NT2/D1 (cell line): ENCODE data around the gene INSYN2A.

Source experiments
- DNase-seq: peaks from one replicate; pipeline ENCODE4 v3.0.0-alpha.2; 2011; ENCODE audit warnings: low read depth, low spot score
- H3K27me3 ChIP-seq: 2 replicates; pipeline ENCODE4 v1.6.0; 2011; ENCODE audit warnings: mild to moderate bottlenecking; ENCODE audit not compliant: insufficient read length, insufficient read depth
- H3K36me3 ChIP-seq: 2 replicates; pipeline ENCODE4 v1.6.1; 2011; ENCODE audit warnings: mild to moderate bottlenecking, low read length, mixed read lengths; ENCODE audit not compliant: insufficient read depth, insufficient read length
- H3K4me1 ChIP-seq: 2 replicates; pipeline ENCODE4 v1.5.1; 2011; ENCODE audit not compliant: insufficient read depth, insufficient read length
- H3K4me3 ChIP-seq: 2 replicates; pipeline ENCODE4 v1.5.1; 2011; ENCODE audit warnings: low read depth; ENCODE audit not compliant: insufficient read length
- H3K9ac ChIP-seq: 2 replicates; pipeline ENCODE4 v1.6.0; 2011; ENCODE audit warnings: low read depth; ENCODE audit not compliant: insufficient read length
- H3K9me3 ChIP-seq: 2 replicates; pipeline ENCODE4 v1.5.1; 2011; ENCODE audit warnings: mild to moderate bottlenecking, low read length; ENCODE audit not compliant: insufficient read depth
- SUZ12 ChIP-seq: IDR thresholded peaks from 2 replicates; pipeline ENCODE4 v1.6.1; 2011; ENCODE audit not compliant: insufficient read length, insufficient read depth; ENCODE audit errors: extremely low read depth
- YY1 ChIP-seq: IDR thresholded peaks from 2 replicates; pipeline ENCODE4 v1.6.1; 2011; ENCODE audit not compliant: insufficient read length, insufficient read depth
- ZNF274 ChIP-seq: IDR thresholded peaks from 2 replicates; pipeline ENCODE4 v1.6.1; 2011; ENCODE audit warnings: mild to moderate bottlenecking, low read depth, low read length

Gene INSYN2A

DNA sequence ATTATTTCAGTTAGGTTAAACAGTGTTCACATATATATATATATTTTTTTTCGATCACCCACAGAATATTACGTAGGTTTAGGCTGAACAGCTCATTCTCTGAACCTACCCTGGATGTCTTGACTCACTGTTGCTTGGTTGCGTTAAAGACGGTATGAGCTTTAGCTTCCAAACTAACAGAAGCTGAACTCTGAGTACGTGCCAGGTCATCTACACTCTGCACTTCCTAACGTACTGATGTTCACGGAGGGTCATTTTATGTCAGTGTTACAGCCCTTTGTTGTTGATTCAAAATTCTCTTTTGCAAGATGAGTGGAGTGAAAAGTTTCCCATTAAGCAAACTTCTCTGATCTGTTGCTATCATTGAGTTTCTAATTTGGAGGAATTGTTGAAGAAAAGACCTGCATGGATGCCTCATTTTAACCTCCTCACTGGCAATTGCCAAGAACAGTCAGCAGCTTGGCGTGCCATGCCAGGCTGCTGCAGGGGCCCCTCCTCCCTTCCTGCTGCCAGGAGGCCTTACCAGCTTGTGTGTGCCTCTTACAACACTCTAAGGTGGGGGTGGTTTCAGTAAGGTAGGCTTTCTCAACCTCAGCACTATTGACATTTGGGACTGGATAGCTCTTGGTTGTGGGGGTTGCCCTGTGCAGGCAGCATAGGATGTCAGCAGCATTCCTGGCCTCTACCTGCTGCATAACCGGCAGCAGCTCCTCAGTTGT is 44.3 kb downstream of the INSYN2A start:
- no peak for DNase-seq
- H3K9ac ChIP-seq = no peak overlapping the region
- no peaks in the 10 kb centered on the region for H3K4me1 ChIP-seq
- H3K36me3 ChIP-seq = no peaks in the 10 kb centered on the region
- TF ChIP-seq ZNF274 (no peak), YY1 (no peak), SUZ12 (no peak)
- H3K27me3 ChIP-seq = no peaks in the 10 kb centered on the region
- H3K9me3 ChIP-seq = peaks cover 4% of the 10 kb centered on the region; the same call in 1 of the 2 replicates
- H3K4me3 ChIP-seq = no peak overlapping the region

GRCh38 chr10:127151541-127151940 is 44.9 kb downstream of the INSYN2A start:
- no peak for TF ChIP-seq YY1
- TF ChIP-seq ZNF274 = no peak
- no peak for TF ChIP-seq SUZ12
- H3K9ac ChIP-seq = no peak overlapping the region
- no peaks in the 10 kb centered on the region for H3K4me1 ChIP-seq
- H3K27me3 ChIP-seq = no peaks in the 10 kb centered on the region
- peaks cover 4% of the 10 kb centered on the region; the same call in 1 of the 2 replicates for H3K9me3 ChIP-seq
- DNase-seq = no peak
- no peaks in the 10 kb centered on the region for H3K36me3 ChIP-seq
- H3K4me3 ChIP-seq = no peak overlapping the region

DNA sequence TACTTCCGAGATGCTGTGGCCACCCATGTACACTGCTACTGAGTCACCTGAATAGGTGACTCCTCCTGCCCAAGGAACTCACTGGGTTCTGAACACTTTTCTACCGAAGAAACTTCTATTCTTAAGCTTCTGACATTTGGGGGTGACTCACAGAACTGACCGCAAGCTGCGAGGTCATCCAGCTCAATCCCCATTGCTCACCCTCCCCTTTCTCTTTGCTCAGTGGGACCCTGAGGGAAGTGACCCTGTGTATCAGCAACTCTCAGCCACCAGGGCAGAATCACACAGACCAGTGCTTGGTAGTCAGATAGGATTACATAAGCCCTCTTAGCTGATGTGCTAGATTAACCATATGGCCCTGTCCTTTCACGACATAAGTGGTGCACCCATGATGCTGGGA is 46.3 kb downstream of the INSYN2A start:
- no peaks in the 10 kb centered on the region for H3K36me3 ChIP-seq
- H3K27me3 ChIP-seq = no peaks in the 10 kb centered on the region
- no peak for TF ChIP-seq ZNF274
- no peak for TF ChIP-seq YY1
- no peak for TF ChIP-seq SUZ12
- no peak overlapping the region for H3K9ac ChIP-seq
- DNase-seq = no peak
- H3K9me3 ChIP-seq = peaks cover 4% of the 10 kb centered on the region; the same call in 1 of the 2 replicates
- no peak overlapping the region for H3K4me3 ChIP-seq
- no peaks in the 10 kb centered on the region for H3K4me1 ChIP-seq

DNA sequence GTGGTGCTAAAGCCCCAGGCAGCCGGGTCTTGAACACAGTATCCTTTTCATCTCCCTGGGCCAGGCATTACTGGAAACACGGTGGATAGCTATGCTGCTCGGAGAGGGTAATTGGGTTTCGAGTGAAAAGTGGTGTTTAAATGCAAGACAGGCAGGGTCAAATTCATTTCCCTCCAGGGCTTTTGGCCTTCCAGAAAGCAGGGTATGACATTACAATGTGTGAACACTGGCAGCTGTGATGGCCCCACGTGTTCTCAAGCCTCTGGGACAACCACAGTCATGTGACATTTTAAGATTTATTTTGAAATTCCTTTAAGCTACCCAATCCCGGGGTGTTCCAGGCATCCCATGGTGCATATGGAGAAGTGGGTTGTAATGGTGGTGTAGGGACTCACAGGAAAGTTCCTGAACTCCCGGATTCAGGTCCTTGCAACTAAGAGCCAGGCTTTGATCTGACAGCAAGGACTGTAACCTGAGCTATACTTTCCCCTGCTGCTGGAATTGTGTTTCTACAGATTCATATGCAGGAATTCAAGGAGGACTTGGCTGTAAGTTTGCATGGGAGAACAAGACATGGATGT is 46.8 kb downstream of the INSYN2A start:
- Histone ChIP-seq H3K36me3 (no peaks in the 10 kb centered on the region), H3K9me3 (peaks cover 4% of the 10 kb centered on the region; the same call in 1 of the 2 replicates), H3K4me3 (no peak overlapping the region), H3K27me3 (no peaks in the 10 kb centered on the region), H3K4me1 (no peaks in the 10 kb centered on the region), H3K9ac (no peak overlapping the region)
- TF ChIP-seq YY1 = no peak
- no peak for TF ChIP-seq SUZ12
- no peak for TF ChIP-seq ZNF274
- peak; percentile 25 for DNase-seq

GRCh38 chr10:127148933-127149220 is 47.5 kb downstream of the INSYN2A start:
- DNase-seq = no peak
- no peaks in the 10 kb centered on the region for H3K27me3 ChIP-seq
- H3K36me3 ChIP-seq = no peaks in the 10 kb centered on the region
- H3K4me1 ChIP-seq = no peaks in the 10 kb centered on the region
- no peak overlapping the region for H3K9ac ChIP-seq
- H3K9me3 ChIP-seq = peaks cover 4% of the 10 kb centered on the region; the same call in 1 of the 2 replicates
- TF ChIP-seq SUZ12 = no peak
- TF ChIP-seq ZNF274 = no peak
- no peak for TF ChIP-seq YY1
- H3K4me3 ChIP-seq = no peak overlapping the region

DNA sequence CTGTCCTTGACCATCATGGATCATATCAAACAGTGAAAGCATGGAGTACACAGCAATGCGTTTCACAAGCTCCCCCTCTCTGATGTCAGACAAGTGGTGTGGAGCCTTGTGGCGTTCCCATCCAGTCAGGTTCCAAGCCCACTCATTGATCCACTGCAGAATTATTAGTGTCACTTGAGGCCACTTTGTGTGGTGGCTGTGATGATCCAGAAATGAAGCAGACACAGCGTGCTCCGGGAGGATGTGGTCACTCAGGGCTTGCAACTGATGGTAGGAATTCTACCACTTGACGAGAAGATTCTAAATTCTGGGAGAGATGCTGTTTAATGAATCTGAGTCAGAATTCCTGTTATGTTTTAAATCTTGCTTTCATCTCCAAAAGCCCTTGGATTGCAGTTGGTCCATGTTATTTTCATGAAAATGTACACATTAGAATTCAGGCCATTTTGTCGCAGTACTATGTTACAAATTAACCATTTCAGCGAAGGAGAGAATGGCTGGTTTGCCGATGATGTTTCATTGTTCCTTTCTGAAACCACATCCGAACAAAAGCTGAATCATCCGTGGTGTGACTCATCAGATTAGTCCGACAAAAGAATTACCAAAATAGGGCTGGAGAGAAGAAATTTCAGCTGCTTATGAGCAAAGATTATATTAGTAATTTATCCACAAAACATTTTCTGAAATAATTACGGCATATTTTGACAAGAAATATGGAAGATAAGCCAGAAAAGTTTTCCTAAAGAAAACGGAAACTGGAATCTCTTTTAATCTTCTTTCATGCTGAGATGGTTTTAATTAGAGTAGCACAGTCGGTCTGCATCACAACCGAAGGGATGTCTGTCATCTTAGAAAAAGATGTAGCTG is 48.1 kb downstream of the INSYN2A start:
- Histone ChIP-seq H3K4me1 (no peaks in the 10 kb centered on the region), H3K36me3 (no peaks in the 10 kb centered on the region), H3K9me3 (peaks cover 4% of the 10 kb centered on the region; the same call in 1 of the 2 replicates), H3K27me3 (no peaks in the 10 kb centered on the region), H3K9ac (no peak overlapping the region), H3K4me3 (no peak overlapping the region)
- no peak for TF ChIP-seq SUZ12
- no peak for DNase-seq

DNA sequence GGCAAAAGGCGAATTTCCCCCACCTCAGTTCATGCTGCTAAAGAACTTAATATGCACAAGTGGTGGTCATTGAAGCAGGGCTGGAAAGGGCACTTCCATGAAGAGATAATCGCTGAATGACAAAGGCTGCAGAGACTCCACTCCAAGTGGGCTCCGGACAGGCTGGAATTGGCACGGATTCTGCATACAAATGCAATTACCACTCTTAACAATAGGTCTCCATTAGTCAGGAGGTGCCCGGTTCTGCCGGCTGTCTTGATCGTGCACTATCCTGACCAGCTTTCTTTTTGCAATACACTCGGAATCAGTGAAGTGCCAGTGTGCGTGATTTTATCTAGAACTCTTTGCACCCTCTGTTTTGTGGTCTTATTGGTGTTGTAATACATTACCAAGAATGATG is 49.7 kb downstream of the INSYN2A start:
- H3K36me3 ChIP-seq = no peaks in the 10 kb centered on the region
- H3K4me3 ChIP-seq = no peak overlapping the region
- DNase-seq = no peak
- H3K9me3 ChIP-seq = peaks cover 4% of the 10 kb centered on the region; the same call in 1 of the 2 replicates
- no peak for TF ChIP-seq SUZ12
- TF ChIP-seq YY1 = no peak
- H3K27me3 ChIP-seq = no peaks in the 10 kb centered on the region
- no peak overlapping the region for H3K9ac ChIP-seq
- no peaks in the 10 kb centered on the region for H3K4me1 ChIP-seq
